Progenitor cell of endocrine pancreas (in vitro differentiated cells): ENCODE results near the gene ZNF429. TPM values are rescaled to one million over a fixed set of nuclear protein-coding genes. Genes with fewer than 3 reads are reported as not detected.
"Not testable (repeated sequence)": the region's sequence is repeated elsewhere in the genome, so short reads cannot be mapped to it uniquely, and the experiment has no call there.

Experiments
- DNase-seq: peaks from one replicate; pipeline ENCODE4 v3.0.0; 2021; ENCODE audit warnings: low spot score; ENCODE audit not compliant: unreplicated experiment
- H3K27ac Mint-ChIP-seq: 2 replicates; pipeline ENCODE4 v1.8.0; 2021; ENCODE audit warnings: mild to moderate bottlenecking, moderate library complexity, mixed read lengths
- H3K27me3 Mint-ChIP-seq: 2 replicates; pipeline ENCODE4 v1.8.0; 2021; ENCODE audit warnings: mixed read lengths
- H3K36me3 Mint-ChIP-seq: 2 replicates; pipeline ENCODE4 v1.8.0; 2022; ENCODE audit warnings: mixed read lengths; ENCODE audit not compliant: insufficient read depth
- H3K4me1 Mint-ChIP-seq: 2 replicates; pipeline ENCODE4 v1.8.0; 2021; ENCODE audit warnings: low read depth, mixed read lengths
- H3K4me3 Mint-ChIP-seq: 2 replicates; pipeline ENCODE4 v1.8.0; 2021; ENCODE audit warnings: low read depth, mild to moderate bottlenecking, moderate library complexity, mixed read lengths
- H3K9me3 Mint-ChIP-seq: 2 replicates; pipeline ENCODE4 v1.8.0; 2021; ENCODE audit warnings: low read depth, mixed read lengths
- total RNA-seq: library from RNA; stranded (reverse); gene quantifications from 2 replicates; pipeline ENCODE4 v1.2.1, GENCODE V29; 2021
- TF ChIP-seq, protein P1 (sequence below): fragments of 200-600 bp; sonication (generic); IDR thresholded peaks from one replicate; pipeline ENCODE4 v1.5.0; 2021; ENCODE audit warnings: antibody characterized with exemption, mild to moderate bottlenecking; ENCODE audit not compliant: unreplicated experiment

Gene ZNF429
- total RNA-seq, 1 donor from 2014 or later: 31.7 TPM

DNA sequence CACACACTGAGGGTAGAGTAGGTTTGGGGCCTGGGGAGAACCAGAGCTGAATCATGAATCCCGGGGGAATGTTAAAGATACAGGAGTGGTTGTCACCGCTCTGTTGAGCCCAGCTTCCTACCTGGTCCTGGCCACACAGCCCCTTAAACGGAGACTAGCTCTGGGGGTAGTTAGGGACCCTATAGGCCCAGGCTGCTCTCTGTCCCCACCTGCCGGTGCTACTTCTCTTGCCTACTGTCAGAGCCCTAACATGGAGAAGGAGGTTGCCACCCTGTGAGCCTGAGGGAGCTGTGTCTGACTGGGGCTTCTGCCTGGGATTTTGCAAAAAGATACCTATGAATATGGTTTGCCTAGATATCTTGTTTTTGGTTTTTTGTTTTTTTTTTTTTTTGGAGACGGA lies 36.6 kb upstream of the ZNF429 start:
- Mint-ChIP-seq H3K36me3 (no peaks in the 10 kb centered on the region), H3K27ac (no peak overlapping the region), H3K27me3 (no peaks in the 10 kb centered on the region), H3K9me3 (no peaks in the 10 kb centered on the region), H3K4me1 (no peaks in the 10 kb centered on the region), H3K4me3 (no peak overlapping the region)
- TF ChIP-seq, protein P1, sequence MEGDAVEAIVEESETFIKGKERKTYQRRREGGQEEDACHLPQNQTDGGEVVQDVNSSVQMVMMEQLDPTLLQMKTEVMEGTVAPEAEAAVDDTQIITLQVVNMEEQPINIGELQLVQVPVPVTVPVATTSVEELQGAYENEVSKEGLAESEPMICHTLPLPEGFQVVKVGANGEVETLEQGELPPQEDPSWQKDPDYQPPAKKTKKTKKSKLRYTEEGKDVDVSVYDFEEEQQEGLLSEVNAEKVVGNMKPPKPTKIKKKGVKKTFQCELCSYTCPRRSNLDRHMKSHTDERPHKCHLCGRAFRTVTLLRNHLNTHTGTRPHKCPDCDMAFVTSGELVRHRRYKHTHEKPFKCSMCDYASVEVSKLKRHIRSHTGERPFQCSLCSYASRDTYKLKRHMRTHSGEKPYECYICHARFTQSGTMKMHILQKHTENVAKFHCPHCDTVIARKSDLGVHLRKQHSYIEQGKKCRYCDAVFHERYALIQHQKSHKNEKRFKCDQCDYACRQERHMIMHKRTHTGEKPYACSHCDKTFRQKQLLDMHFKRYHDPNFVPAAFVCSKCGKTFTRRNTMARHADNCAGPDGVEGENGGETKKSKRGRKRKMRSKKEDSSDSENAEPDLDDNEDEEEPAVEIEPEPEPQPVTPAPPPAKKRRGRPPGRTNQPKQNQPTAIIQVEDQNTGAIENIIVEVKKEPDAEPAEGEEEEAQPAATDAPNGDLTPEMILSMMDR: peak; percentile 12
- no peak for DNase-seq

DNA sequence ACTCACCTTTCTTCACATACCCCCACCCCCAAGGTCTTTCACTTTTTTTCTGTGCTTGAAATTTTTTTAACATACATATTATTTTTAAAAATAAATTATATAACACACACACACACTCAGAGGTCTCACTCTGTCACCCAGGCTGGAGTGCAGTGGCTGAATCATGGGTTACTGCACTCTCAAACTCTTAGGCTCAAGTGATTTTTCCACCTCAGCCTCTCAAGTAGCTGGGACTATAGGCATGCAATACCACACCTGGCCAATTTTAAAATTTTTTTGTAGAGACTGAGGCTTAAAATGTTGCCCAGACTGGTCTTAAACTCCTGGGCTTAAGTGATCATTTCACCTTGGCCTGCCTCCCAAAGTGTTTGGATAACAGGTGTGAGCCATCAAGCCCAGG lies 32.9 kb upstream of the ZNF429 start:
- Mint-ChIP-seq H3K9me3 (peaks cover 5% of the 10 kb centered on the region), H3K27ac (no peak overlapping the region), H3K36me3 (no peaks in the 10 kb centered on the region), H3K27me3 (no peaks in the 10 kb centered on the region), H3K4me1 (peaks cover 2% of the 10 kb centered on the region), H3K4me3 (no peak overlapping the region)
- DNase-seq: no peak
- TF ChIP-seq, protein P1: no peak

DNA sequence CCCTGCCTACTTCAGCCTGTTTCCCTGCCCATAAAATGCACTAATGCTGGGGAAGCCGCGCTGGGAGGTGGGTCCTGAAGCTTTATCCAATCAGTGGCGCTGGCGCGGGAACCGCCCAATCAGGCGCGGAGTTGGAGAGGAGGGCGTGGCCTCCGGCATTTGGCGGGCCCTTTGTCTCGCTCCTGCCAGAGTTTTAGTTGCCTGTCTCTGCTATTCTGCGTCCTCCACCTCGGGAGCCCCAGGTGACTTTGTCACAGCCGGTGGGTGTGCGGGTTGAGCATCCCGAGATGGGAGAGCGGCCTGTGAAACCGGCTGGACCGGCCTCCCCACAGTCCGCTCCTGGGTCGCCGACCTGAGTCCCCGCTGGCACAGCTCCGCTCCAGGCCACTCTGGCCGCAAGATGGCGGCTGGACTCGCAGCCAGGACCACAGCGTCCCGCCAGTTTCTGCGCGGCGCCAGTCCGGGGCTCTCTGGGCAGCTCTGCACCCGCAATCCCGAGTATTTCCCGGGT lies 30.7 kb upstream of the ZNF429 start:
- TF ChIP-seq, protein P1: peak; percentile 27
- H3K4me3 Mint-ChIP-seq: peak overlapping the region; percentile 85
- peak; percentile 90 for DNase-seq
- H3K4me1 Mint-ChIP-seq: peaks cover 12% of the 10 kb centered on the region
- H3K9me3 Mint-ChIP-seq: peaks cover 10% of the 10 kb centered on the region
- no peaks in the 10 kb centered on the region for H3K27me3 Mint-ChIP-seq
- H3K36me3 Mint-ChIP-seq: peaks cover 1% of the 10 kb centered on the region
- H3K27ac Mint-ChIP-seq: peak overlapping the region; percentile 98

DNA sequence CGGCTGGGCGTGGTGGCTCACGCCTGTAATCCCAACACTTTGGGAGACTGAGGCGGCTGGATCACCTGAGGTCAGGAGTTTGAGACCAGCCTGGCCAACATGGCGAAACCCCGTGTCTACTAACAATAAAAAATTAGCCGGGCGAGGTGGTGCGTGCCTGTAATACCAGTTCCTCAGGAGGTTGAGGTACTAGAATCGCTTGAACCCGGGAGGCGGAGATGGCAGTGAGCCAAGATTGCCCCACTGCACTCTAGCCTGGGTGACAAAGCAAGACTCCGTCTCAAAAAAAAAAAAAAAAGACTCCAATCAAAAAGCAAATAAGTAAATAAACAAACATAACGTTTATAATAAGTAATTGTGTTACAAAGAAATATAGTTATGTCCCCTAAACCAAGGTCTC lies 23.0 kb upstream of the ZNF429 start:
- H3K4me1 Mint-ChIP-seq: peaks cover 22% of the 10 kb centered on the region
- not testable (repeated sequence) for DNase-seq, H3K27ac Mint-ChIP-seq, H3K27me3 Mint-ChIP-seq, H3K4me3 Mint-ChIP-seq
- peaks cover 18% of the 10 kb centered on the region for H3K9me3 Mint-ChIP-seq
- peaks cover 26% of the 10 kb centered on the region for H3K36me3 Mint-ChIP-seq

DNA sequence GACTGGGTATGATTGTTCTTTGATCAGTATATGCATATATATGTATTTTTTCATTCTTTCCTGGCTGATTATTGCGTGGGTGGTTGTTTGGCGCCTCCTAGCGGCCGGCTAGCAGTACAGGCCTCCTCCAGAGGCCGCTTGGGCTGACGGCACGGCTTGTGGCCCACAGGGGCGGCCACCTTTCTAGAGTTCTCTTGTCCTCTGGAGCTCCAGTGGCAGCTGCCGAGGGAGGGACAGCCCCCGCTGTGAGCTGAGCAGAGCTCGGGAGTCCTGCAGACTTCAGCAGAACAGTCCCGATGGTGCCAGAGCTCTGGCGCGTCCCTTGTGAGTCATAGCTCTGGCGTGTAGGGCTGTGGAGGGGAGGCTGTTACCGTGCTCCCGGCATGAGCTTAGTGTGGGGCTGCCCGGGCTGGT lies 22.5 kb upstream of the ZNF429 start:
- Mint-ChIP-seq H3K36me3 (peaks cover 29% of the 10 kb centered on the region), H3K27ac (no peak overlapping the region), H3K27me3 (no peaks in the 10 kb centered on the region), H3K4me1 (peaks cover 22% of the 10 kb centered on the region), H3K4me3 (no peak overlapping the region), H3K9me3 (peaks cover 20% of the 10 kb centered on the region)
- DNase-seq: no peak
- TF ChIP-seq, protein P1: peak; percentile 51

DNA sequence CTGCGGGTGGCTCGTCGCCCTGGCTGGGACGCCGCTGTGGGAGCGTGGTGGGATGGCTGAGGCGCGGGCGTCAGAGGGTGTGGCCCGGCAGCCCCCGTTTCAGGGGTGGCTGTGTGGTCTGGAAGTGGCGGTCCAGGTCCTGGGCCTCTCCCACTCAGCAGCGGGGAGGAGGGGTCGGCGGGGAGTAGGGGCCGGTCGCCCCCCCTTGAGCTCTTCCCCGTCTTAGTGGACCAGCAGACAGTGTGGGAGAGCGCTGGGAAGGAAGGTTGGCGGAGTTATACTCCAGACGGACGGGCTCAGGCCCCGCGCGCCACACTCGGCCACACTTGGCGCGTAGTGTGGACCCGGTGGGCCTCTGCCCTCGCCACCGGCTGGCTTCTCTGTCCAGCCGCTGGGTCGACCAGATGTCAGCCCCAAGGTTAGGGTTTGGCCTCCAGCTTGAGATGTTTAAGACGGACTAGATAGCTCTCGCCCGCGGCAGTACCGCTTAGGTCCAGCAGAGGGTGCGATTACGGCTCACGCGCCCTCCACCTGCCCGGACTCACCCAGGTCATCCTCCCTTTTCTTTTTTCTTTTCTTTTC lies 21.7 kb upstream of the ZNF429 start:
- peaks cover 34% of the 10 kb centered on the region for H3K36me3 Mint-ChIP-seq
- H3K4me3 Mint-ChIP-seq: no peak overlapping the region
- H3K27me3 Mint-ChIP-seq: no peaks in the 10 kb centered on the region
- DNase-seq: no peak
- H3K27ac Mint-ChIP-seq: no peak overlapping the region
- TF ChIP-seq, protein P1: peak; percentile 41
- H3K4me1 Mint-ChIP-seq: peaks cover 19% of the 10 kb centered on the region
- H3K9me3 Mint-ChIP-seq: peaks cover 25% of the 10 kb centered on the region
